Esophagus squamous epithelium (tissue), 5 donors: ENCODE data around the gene SMIM24. TPM values are rescaled to one million over a fixed set of nuclear protein-coding genes. Genes with fewer than 3 reads are reported as not detected.
A peak's percentile ranks its signal among the peaks of the same experiment; 100 is the strongest.

Experiments used
- DNase-seq: peaks from one replicate; lab custom pipeline; 2025; lab: John Stamatoyannopoulos, UW
- H3K27ac ChIP-seq, 4 donors: fragments of 200-600 bp; sonication (generic); one replicate each; pipeline ENCODE4 v1.5.1; 2016 to 2019; ENCODE audit warnings: mild to moderate bottlenecking in 1 of 4
- H3K27me3 ChIP-seq, 4 donors: fragments of 200-600 bp; sonication (generic); 1 replicate in 3 of 4; 2 replicates in 1 of 4; pipeline versions ENCODE4 v1.5.1 to v1.6.0; 2017 to 2021; ENCODE audit warnings: antibody characterized with exemption in 1 of 4
- H3K36me3 ChIP-seq, 3 donors: fragments of 200-600 bp; sonication (generic); one replicate each; pipeline ENCODE4 v1.5.1; 2016 to 2019
- H3K4me1 ChIP-seq, 3 donors: fragments of 200-600 bp; sonication (generic); one replicate each; pipeline ENCODE4 v1.5.1; 2017 to 2019
- H3K4me3 ChIP-seq, 4 donors: fragments of 200-600 bp; sonication (generic); 1 replicate in 3 of 4; 2 replicates in 1 of 4; pipeline ENCODE4 v1.5.1; 2016 to 2019; ENCODE audit warnings: mild to moderate bottlenecking in 2 of 4, moderate library complexity in 1 of 4
- H3K9me3 ChIP-seq, 3 donors: fragments of 200-600 bp; sonication (generic); one replicate each; pipeline ENCODE4 v1.5.1; 2016 to 2019
- CTCF ChIP-seq, 6 experiments: fragments of 450-650 bp in 4 of 6; fragments of 200-600 bp in 2 of 6; sonication (generic) in 2 of 6; IDR thresholded peaks; one replicate each; pipeline ENCODE4 v1.5.1; 2016 to 2019; ENCODE audit warnings: antibody characterized with exemption in 6 of 6, mild to moderate bottlenecking in 4 of 6, moderate library complexity in 4 of 6
- POLR2A ChIP-seq, 4 donors: fragments of 450-650 bp; IDR thresholded peaks; one replicate each; pipeline ENCODE4 v1.6.1; 2017; ENCODE audit warnings: antibody characterized with exemption in 4 of 4, mild to moderate bottlenecking in 4 of 4, moderate library complexity in 3 of 4
- WGBS, 2 donors: methylation state at CpG; one replicate each; pipeline ENCODE4 v1.1.5; 2018; 5-methylcytosine and 5-hydroxymethylcytosine counted together
- intact Hi-C: fragments of 100-400 bp; cut with DNase I; formaldehyde crosslinking; loops from one replicate; pipeline ENCODE4 v1.15.0; 2022
- total RNA-seq, 4 donors: library from RNA; depleted of rRNA; stranded (reverse); fragments of >200 nt; gene quantifications; one replicate each; pipeline ENCODE4 v1.1.0, GENCODE V29; 2016
- donor health status: DM: yes; HTN: yes; CAD: no.

The SMIM24 gene
- total RNA-seq, 4 donors from 2014 or later = not detected

DNA sequence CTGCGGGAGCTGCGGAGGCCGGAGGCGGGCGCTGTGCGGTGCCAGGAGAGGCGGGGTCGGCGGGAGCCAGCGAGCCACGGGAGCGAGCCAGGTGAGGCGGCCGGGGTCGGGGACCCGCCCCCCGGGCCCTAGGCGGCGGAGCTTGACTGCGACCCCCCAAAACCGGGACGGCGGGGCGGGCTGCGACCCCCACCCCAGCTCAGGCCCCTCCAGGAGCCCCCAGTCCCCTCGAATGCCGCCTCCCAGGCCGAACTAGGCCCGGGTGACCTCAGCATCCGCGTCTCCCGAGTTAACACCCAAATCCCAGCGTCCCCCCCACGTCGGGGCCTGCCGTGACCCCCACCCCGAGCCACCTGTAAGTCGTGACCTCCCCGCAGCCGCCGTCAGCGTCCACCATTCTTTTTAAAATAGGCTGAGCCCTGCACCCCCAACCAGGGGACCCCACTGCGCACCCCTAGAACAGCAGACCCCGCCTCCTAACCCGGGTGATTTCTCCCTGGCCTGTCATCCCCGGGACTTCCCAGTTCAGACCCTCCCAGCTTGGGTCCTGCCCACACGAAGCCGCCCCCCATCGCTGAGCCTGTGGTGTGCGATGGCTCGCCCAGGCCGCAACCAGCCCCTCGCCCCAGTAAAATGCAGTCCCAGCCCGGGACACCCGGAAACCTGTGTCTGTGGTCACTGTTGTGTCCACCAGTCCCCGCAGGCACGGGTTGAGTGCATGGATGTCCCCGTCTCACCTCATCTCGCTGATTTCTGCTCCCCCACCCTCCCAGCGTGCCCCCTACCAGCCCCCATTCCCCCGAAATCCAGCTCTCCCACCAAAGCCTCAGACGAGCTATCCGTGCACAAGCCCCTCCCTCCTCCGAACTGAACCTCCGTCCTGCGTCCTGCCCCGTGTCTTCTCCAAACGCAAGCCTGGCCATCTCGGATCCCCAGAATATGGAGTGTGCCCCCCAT lies 26.3 kb upstream of the SMIM24 start:
- Histone ChIP-seq H3K36me3 (peaks cover 0 to 32% (median 0%) of the 10 kb centered on the region in 3 donors), H3K9me3 (no peaks in the 10 kb centered on the region), H3K4me1 (peaks cover 11 to 62% (median 20%) of the 10 kb centered on the region in 3 donors), H3K27me3 (no peaks in the 10 kb centered on the region), H3K27ac (peak overlapping the region; percentile 92 to 98 (median 96)), H3K4me3 (peak overlapping the region; percentile 80 to 100 (median 96))
- intact Hi-C loops = loop anchor here (5.0 kb wide), 1 partner anchor 61 kb away; no protein-coding TSS in a partner anchor
- no peak for TF ChIP-seq CTCF (IDR thresholded peaks at IDR 0.05)
- TF ChIP-seq POLR2A (IDR thresholded peaks at IDR 0.05) = no peak
- DNase-seq = peak; percentile 24
- WGBS, 2 donors = 0 to 2% methylated on average over 22 to 39 of the region's 69 CpGs

GRCh38 chr19:3505598-3506383 lies 25.5 kb upstream of the SMIM24 start, which contains the start of gene FZR1:
FZR1 (plus strand) TSS chr19:3506311; CDS start chr19:3522990, 16,679 bp downstream.
- Histone ChIP-seq H3K4me3 (peak within 1 kb of the TSS; percentile 80 to 100 (median 96)), H3K36me3 (peaks cover 0 to 24% (median 0%) of the 10 kb centered on the region in 3 donors), H3K27me3 (no peaks in the 10 kb centered on the region), H3K4me1 (peaks cover 11 to 59% (median 20%) of the 10 kb centered on the region in 3 donors), H3K9me3 (no peaks in the 10 kb centered on the region), H3K27ac (peak within 1 kb of the TSS; percentile 92 to 98 (median 96))
- intact Hi-C loops = loop anchor here (5.0 kb wide), 1 partner anchor 62 kb away; no protein-coding TSS in a partner anchor
- TF ChIP-seq CTCF (IDR thresholded peaks at IDR 0.05) (peak in 1 of 6 experiments; percentile 12), POLR2A (IDR thresholded peaks at IDR 0.05) (peak in 3 of 4 donors; percentile 80 to 88 (median 88))
- DNase-seq = peak; percentile 93
- WGBS, 2 donors = 3 to 4% methylated on average over 13 to 25 of the region's 79 CpGs

DNA sequence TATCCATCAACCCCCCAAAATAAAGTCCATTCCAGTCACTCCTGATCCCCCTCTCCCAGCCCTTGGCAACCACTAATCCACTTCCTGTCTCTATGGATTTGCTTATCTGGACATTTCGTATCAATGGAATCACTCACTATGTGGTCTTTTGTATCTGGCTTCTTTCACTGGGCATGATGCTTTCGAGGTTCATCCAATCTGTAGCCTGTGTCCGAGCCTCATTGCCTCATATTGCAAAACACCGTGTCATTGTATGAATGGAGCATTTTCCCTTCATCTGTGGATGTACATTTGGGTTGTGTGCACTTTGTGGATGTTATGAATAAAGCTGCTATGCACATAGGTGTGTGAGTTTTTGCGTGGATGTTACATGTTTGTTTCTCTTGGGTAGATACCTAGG lies 24.4 kb upstream of the SMIM24 start:
- TF ChIP-seq POLR2A (IDR thresholded peaks at IDR 0.05) = no peak
- no peak for TF ChIP-seq CTCF (IDR thresholded peaks at IDR 0.05)
- peak overlapping the region in 3 of 4 donors; percentile 94 to 98 (median 98) for H3K27ac ChIP-seq
- DNase-seq = no peak
- WGBS, 2 donors = 76 to 90% methylated on average over 5 of the region's 5 CpGs
- H3K4me3 ChIP-seq = no peak overlapping the region
- peaks cover 11 to 55% (median 22%) of the 10 kb centered on the region in 3 donors for H3K4me1 ChIP-seq
- no peaks in the 10 kb centered on the region for H3K9me3 ChIP-seq
- H3K27me3 ChIP-seq = no peaks in the 10 kb centered on the region
- H3K36me3 ChIP-seq = peaks cover 0 to 13% (median 0%) of the 10 kb centered on the region in 3 donors
- intact Hi-C loops = loop anchor here (5.0 kb wide), 1 partner anchor 63 kb away; no protein-coding TSS in a partner anchor

DNA sequence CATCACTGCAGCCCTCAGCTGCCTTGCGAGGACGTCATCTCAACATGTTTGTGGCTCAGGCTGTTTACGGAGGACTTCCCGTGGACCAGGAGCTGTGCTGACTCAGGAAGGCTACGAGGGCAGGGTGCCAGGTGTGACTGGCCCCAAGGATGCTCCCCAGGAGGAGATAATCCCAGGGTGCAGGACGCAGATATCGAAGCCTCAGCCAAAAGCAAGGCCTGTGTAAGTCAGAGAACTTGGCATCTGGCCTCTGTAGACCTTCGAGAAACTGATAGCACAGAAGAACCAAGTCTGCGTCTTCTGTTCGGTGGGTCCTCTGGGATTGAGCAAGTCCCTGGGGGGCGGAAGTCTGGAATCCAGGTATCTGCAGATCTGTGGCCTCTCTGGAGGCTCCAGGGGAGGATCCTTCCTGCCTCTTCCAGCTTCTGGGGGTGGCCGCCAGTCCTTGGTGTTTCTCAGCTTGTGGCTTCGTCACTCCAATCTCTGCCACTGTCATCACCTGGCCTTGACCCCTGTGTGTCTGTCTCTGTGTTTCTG lies 22.8 kb upstream of the SMIM24 start:
- TF ChIP-seq POLR2A (IDR thresholded peaks at IDR 0.05) (no peak), CTCF (IDR thresholded peaks at IDR 0.05) (no peak)
- H3K4me3 ChIP-seq = no peak overlapping the region
- H3K4me1 ChIP-seq = peaks cover 11 to 53% (median 27%) of the 10 kb centered on the region in 3 donors
- no peaks in the 10 kb centered on the region for H3K9me3 ChIP-seq
- DNase-seq = no peak
- H3K27me3 ChIP-seq = no peaks in the 10 kb centered on the region
- H3K36me3 ChIP-seq = no peaks in the 10 kb centered on the region
- intact Hi-C loops = no loop called here
- whole genome bisulfite sequencing, 2 donors = 84 to 95% methylated on average over 6 to 10 of the region's 13 CpGs
- H3K27ac ChIP-seq = no peak overlapping the region
